HCT116 (cell line): Measurements from ENCODE around the gene RNF166. TPM values are rescaled to one million over a fixed set of nuclear protein-coding genes. Genes with fewer than 3 reads are reported as not detected.

ENCODE experiments used
- ATAC-seq: fragments of 200-7000 bp; cut with Tn5 transposase; 2 replicates; pipeline ENCODE4 v1.9.1; 2020; ENCODE audit warnings: mild to moderate bottlenecking, moderate library complexity
- BruUV-seq: library from RNA; stranded (reverse); fragments of 400-500 nt; replicated peaks from 2 replicates; lab custom pipeline; 2021; lab: Mats Ljungman, UMichigan
- CTCF ChIA-PET: fragments of 300-600 bp; sonication (Branson Sonifier 250); formaldehyde crosslinking; loops from one replicate; lab custom pipeline; 2021; ENCODE audit warnings: antibody characterized with exemption; lab: Charles Lee
- POLR2A ChIA-PET: fragments of 300-600, 350-600 bp; sonication (Branson Sonifier 250); formaldehyde crosslinking; loops from one replicate; lab custom pipeline; 2021; ENCODE audit warnings: antibody characterized with exemption; lab: Charles Lee
- RAD21 ChIA-PET, 2 experiments: fragments of 300-600 bp; sonication (Branson Sonifier 250); formaldehyde crosslinking; loops; one replicate each; lab custom pipeline; 2023; ENCODE audit warnings: low total read pairs in 2 of 2; ENCODE audit not compliant: uncharacterized antibody in 2 of 2, unreplicated experiment in 2 of 2, low non-redundant PET in 1 of 2; lab: Charles Lee
- DNase-seq: peaks from one replicate; pipeline ENCODE4 v3.0.0-alpha.2; 2010; ENCODE audit warnings: low read depth, low spot score
- H2AFZ ChIP-seq: fragments of 200-600 bp; shearing (Covaris generic), sonication (generic); 2 replicates; pipeline ENCODE4 v1.6.1; 2017; ENCODE audit warnings: low read depth, mixed run types, mixed read lengths, antibody characterized with exemption, low read length; ENCODE audit not compliant: poor library complexity, severe bottlenecking
- H3K27ac ChIP-seq: 2 replicates; pipeline ENCODE4 v1.5.1; 2012; ENCODE audit warnings: low read depth, low read length
- H3K27me3 ChIP-seq: fragments of 200-600 bp; sonication (generic); 2 replicates; pipeline ENCODE4 v1.6.1; 2016; ENCODE audit warnings: mixed run types, low read length, mixed read lengths; ENCODE audit not compliant: insufficient read depth
- H3K36me3 ChIP-seq, 2 experiments: fragments of 200-500 bp in 1 of 2; fragments of 200-600 bp in 1 of 2; sonication (Bioruptor generic) in 1 of 2; sonication (generic) in 1 of 2; 2 replicates each; pipeline versions ENCODE4 v1.5.1 to v1.6.1; 2014 to 2016; ENCODE audit warnings: low read length in 2 of 2, inconsistent platforms in 1 of 2, mixed read lengths in 1 of 2, mixed run types in 1 of 2; ENCODE audit not compliant: insufficient read depth in 2 of 2, control insufficient read depth in 1 of 2
- H3K4me1 ChIP-seq, 2 experiments: fragments of 200-600 bp in 1 of 2; sonication (generic) in 1 of 2; 2 replicates each; pipeline versions ENCODE4 v1.5.1 to v1.6.1; 2012 to 2017; ENCODE audit warnings: low read length in 2 of 2, inconsistent platforms in 1 of 2, mild to moderate bottlenecking in 1 of 2, mixed read lengths in 1 of 2, mixed run types in 1 of 2, moderate library complexity in 1 of 2; ENCODE audit not compliant: insufficient read depth in 2 of 2, control insufficient read depth in 1 of 2
- H3K4me2 ChIP-seq: fragments of 200-600 bp; sonication (generic); 2 replicates; pipeline ENCODE4 v1.6.1; 2017; ENCODE audit warnings: mixed run types, low read length, mixed read lengths
- H3K4me3 ChIP-seq, 2 experiments: fragments of 200-600 bp in 1 of 2; sonication (generic) in 1 of 2; replicated peaks in 1 of 2; 2 replicates each; pipeline ENCODE4 v1.5.1; 2011 to 2016; ENCODE audit warnings: low read length in 2 of 2, control low read depth in 1 of 2, low read depth in 1 of 2, mild to moderate bottlenecking in 1 of 2, mixed read lengths in 1 of 2, mixed run types in 1 of 2
- H3K79me2 ChIP-seq: fragments of 200-600 bp; sonication (generic); 2 replicates; pipeline ENCODE4 v1.6.1; 2017; ENCODE audit warnings: mild to moderate bottlenecking, mixed run types, low read length, moderate library complexity, mixed read lengths; ENCODE audit not compliant: insufficient read depth
- H3K9ac ChIP-seq: fragments of 200-600 bp; sonication (generic); 2 replicates; pipeline ENCODE4 v1.6.1; 2016; ENCODE audit warnings: low read length, mixed read lengths
- H3K9me2 ChIP-seq: fragments of 200-600 bp; sonication (generic), shearing (Covaris generic); 2 replicates; pipeline ENCODE4 v1.6.1; 2017; ENCODE audit warnings: mixed run types, mild to moderate bottlenecking, moderate library complexity; ENCODE audit not compliant: insufficient read depth
- H3K9me3 ChIP-seq, 2 experiments: fragments of 200-500 bp in 1 of 2; fragments of 200-600 bp in 1 of 2; sonication (Bioruptor generic) in 1 of 2; sonication (generic) in 1 of 2; 2 replicates each; pipeline ENCODE4 v1.6.1; 2014 to 2017; ENCODE audit warnings: low read length in 2 of 2, mixed read lengths in 2 of 2, inconsistent platforms in 1 of 2, low read depth in 1 of 2, mild to moderate bottlenecking in 1 of 2, mixed run types in 1 of 2, moderate library complexity in 1 of 2; ENCODE audit not compliant: control insufficient read depth in 1 of 2, insufficient read depth in 1 of 2
- H4K20me1 ChIP-seq: fragments of 200-600 bp; sonication (generic), shearing (Covaris generic); 2 replicates; pipeline ENCODE4 v1.6.1; 2017; ENCODE audit warnings: mixed run types, mild to moderate bottlenecking, moderate library complexity; ENCODE audit not compliant: insufficient read depth
- CBX3 ChIP-seq: IDR thresholded peaks from 2 replicates; pipeline ENCODE4 v1.6.1; 2012; ENCODE audit warnings: low read depth
- CEBPB ChIP-seq: IDR thresholded peaks from 2 replicates; pipeline ENCODE4 v1.6.1; 2012; ENCODE audit warnings: low read depth
- EGR1 ChIP-seq: IDR thresholded peaks from 2 replicates; pipeline ENCODE4 v1.6.1; 2012; ENCODE audit warnings: low read depth
- EZH2 ChIP-seq: fragments of 200-600 bp; sonication (generic); IDR thresholded peaks from 2 replicates; pipeline ENCODE4 v1.6.1; 2017; ENCODE audit warnings: antibody characterized with exemption, mixed run types
- EZH2phosphoT487 ChIP-seq: fragments of 200-600 bp; IDR thresholded peaks from 2 replicates; pipeline ENCODE4 v1.6.1; 2018; ENCODE audit warnings: antibody characterized with exemption, borderline replicate concordance
- MAX ChIP-seq: IDR thresholded peaks from 2 replicates; pipeline ENCODE4 v1.6.1; 2012
- POLR2AphosphoS5 ChIP-seq: IDR thresholded peaks from 2 replicates; pipeline ENCODE4 v1.6.1; 2011; ENCODE audit warnings: mild to moderate bottlenecking, low read depth, low read length, moderate library complexity
- SIN3A ChIP-seq: IDR thresholded peaks from 2 replicates; pipeline ENCODE4 v1.6.1; 2012; ENCODE audit warnings: low read depth
- SRF ChIP-seq: IDR thresholded peaks from 2 replicates; pipeline ENCODE4 v1.6.1; 2012; ENCODE audit warnings: low read depth
- TCF7L2 ChIP-seq: IDR thresholded peaks from 2 replicates; pipeline ENCODE4 v1.7.0; 2011; ENCODE audit warnings: borderline replicate concordance, inconsistent platforms; ENCODE audit not compliant: insufficient read depth, insufficient read length; ENCODE audit errors: extremely low read depth
- YY1 ChIP-seq: IDR thresholded peaks from 2 replicates; pipeline ENCODE4 v1.6.1; 2011; ENCODE audit warnings: low read length, low read depth, moderate library complexity, mild to moderate bottlenecking; ENCODE audit not compliant: insufficient replicate concordance; ENCODE audit errors: extremely low read depth
- ZNF274 ChIP-seq: fragments of 200-500 bp; sonication (Bioruptor generic); IDR thresholded peaks from 2 replicates; pipeline ENCODE4 v1.6.1; 2014; ENCODE audit warnings: mild to moderate bottlenecking, low read depth, low read length, inconsistent platforms
- intact Hi-C: fragments of 100-400 bp; cut with micrococcal nuclease; formaldehyde crosslinking; loops from 2 replicates; pipeline ENCODE4 v1.10.0; 2022
- total RNA-seq: library from RNA; stranded (reverse); gene quantifications from one replicate; pipeline ENCODE4 v1.2.1, GENCODE V29; 2021; ENCODE audit not compliant: unreplicated experiment
- TF ChIP-seq, protein P1 (sequence below), 3 experiments: fragments of 200-600 bp in 1 of 3; sonication (generic) in 1 of 3; IDR thresholded peaks in 2 of 3; conservative IDR thresholded peaks in 1 of 3; 2 replicates each; pipeline ENCODE4 v1.5.1; 2012 to 2017; ENCODE audit warnings: low read depth in 2 of 3, low read length in 2 of 3, antibody characterized with exemption in 1 of 3, borderline replicate concordance in 1 of 3, control low read depth in 1 of 3, mild to moderate bottlenecking in 1 of 3, mixed read lengths in 1 of 3, mixed run types in 1 of 3, moderate library complexity in 1 of 3; ENCODE audit not compliant: insufficient read depth in 1 of 3
- TF ChIP-seq, protein P2 (sequence below): IDR thresholded peaks from 2 replicates; pipeline ENCODE4 v1.6.1; 2012

RNF166 gene
- total RNA-seq, 1 experiment from 2014 or later = 39.4 TPM

DNA sequence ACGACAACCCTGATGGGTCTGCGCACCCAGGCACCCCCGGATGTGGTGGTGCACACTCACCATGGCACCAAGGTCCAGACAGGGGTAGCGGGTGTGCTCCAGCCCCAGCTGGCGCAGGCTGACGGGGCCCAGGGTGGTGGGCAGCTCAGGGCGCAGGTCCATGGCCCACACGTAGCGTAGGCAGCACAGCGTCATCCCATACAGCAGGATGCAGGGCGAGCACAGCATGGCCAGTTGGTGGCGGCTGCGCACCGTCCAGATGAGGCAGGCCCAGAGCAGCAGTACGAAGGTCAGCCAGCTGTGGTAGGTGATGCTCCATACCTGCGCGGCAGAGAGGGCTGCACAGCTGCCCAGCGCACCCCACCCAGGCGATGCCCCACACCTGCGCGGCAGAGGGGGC lies 29.9 kb upstream of the RNF166 start:
- Histone ChIP-seq H3K36me3 (peaks cover 18 to 56% of the 10 kb centered on the region in 2 experiments; a peak in 3 of 4 replicates), H2AFZ (no peak overlapping the region), H3K4me3 (no peak overlapping the region), H3K9ac (no peak overlapping the region), H3K4me2 (no peak overlapping the region), H3K79me2 (peaks cover 13% of the 10 kb centered on the region; the same call in 1 of the 2 replicates), H3K4me1 (peaks cover 0 to 5% of the 10 kb centered on the region in 2 experiments; a peak in 1 of 4 replicates), H3K9me3 (no peaks in the 10 kb centered on the region), H3K27ac (no peak overlapping the region), H3K9me2 (no peaks in the 10 kb centered on the region), H4K20me1 (no peaks in the 10 kb centered on the region), H3K27me3 (no peaks in the 10 kb centered on the region)
- POLR2A ChIA-PET = no interaction called here
- ATAC-seq (no peak), DNase-seq (no peak)
- CTCF ChIA-PET = no interaction called here
- TF ChIP-seq, protein P1, sequence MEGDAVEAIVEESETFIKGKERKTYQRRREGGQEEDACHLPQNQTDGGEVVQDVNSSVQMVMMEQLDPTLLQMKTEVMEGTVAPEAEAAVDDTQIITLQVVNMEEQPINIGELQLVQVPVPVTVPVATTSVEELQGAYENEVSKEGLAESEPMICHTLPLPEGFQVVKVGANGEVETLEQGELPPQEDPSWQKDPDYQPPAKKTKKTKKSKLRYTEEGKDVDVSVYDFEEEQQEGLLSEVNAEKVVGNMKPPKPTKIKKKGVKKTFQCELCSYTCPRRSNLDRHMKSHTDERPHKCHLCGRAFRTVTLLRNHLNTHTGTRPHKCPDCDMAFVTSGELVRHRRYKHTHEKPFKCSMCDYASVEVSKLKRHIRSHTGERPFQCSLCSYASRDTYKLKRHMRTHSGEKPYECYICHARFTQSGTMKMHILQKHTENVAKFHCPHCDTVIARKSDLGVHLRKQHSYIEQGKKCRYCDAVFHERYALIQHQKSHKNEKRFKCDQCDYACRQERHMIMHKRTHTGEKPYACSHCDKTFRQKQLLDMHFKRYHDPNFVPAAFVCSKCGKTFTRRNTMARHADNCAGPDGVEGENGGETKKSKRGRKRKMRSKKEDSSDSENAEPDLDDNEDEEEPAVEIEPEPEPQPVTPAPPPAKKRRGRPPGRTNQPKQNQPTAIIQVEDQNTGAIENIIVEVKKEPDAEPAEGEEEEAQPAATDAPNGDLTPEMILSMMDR (IDR thresholded peaks at IDR 0.05 in 2 of 3, conservative IDR thresholded peaks at IDR 0.05 in 1 of 3; ENCODE audit: borderline replicate concordance in 1 of 3, insufficient read depth in 1 of 3, low read depth in 2 of 3, low read length in 2 of 3) = no peak
- TF ChIP-seq POLR2AphosphoS5 (no peak), SRF (no peak), MAX (no peak), EGR1 (no peak), CBX3 (no peak), YY1 (no peak), CEBPB (no peak), TCF7L2 (no peak), EZH2 (no peak), EZH2phosphoT487 (no peak), ZNF274 (no peak), SIN3A (no peak)
- TF ChIP-seq, protein P2, sequence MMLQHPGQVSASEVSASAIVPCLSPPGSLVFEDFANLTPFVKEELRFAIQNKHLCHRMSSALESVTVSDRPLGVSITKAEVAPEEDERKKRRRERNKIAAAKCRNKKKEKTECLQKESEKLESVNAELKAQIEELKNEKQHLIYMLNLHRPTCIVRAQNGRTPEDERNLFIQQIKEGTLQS = no peak
- RAD21 ChIA-PET = no interaction called here
- intact Hi-C loops = loop anchor here (2.0 to 5.0 kb wide), 3 partner anchors 47 to 481 kb away; partner anchors contain the start of genes CDT1 and ZNF778
- BruUV-seq = no TSS peak
